Activated CD8-positive, alpha-beta memory T cell treated with anti-CD3 and anti-CD28 coated beads for 4 hours (primary cell): Measurements from ENCODE around the gene MGARP.

Source experiments
- DNase-seq, 2 donors: peaks; one replicate each; pipeline ENCODE4 v3.0.0-alpha.2; 2020; ENCODE audit warnings: low read depth in 2 of 2

The MGARP gene

DNA sequence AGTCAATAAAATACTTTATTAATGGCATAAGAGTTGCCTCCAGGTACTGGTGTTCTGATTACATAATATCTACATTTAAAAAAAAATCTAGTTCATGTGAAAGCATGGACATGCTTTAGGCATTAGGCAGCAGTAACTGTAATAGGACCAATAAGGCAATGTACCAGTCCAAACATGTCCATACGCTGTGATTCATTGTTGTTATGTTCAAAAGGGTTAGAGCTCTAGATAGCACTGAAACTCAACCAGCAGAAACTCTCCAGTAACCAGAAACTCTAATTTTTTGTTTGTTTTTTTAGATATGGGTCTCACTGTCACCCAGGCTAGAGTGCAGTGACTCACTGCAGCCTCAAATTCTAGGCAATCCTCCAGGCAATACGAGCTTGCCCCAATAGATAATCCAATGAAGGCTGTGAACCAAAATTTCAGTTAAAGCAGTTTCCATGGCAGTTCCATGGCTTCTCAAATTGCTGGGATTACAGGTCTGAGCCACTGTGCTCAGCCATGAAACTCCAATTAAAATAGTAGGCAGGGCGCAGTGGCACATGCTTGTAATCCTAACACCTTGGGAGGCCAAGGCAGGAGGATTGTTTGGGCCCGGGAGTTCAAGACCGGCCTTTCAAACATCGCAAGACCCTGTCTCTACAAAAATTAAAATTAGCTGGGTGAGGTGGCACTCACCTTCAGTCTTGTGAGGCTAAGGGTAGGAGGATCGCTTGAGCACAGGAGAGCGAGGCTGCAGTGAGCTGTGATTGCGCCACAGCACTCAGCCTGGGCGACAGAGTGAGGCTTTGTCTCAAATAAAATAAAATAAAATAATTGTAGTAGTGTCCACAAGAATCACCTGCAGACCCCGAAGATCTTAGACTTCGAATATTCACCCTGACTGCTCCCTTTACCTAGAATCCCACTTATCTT is 36.3 kb downstream of the MGARP start:
- DNase-seq = no peak

GRCh38 chr4:139242511-139243051 is 37.4 kb downstream of the MGARP start:
- no peak for DNase-seq

DNA sequence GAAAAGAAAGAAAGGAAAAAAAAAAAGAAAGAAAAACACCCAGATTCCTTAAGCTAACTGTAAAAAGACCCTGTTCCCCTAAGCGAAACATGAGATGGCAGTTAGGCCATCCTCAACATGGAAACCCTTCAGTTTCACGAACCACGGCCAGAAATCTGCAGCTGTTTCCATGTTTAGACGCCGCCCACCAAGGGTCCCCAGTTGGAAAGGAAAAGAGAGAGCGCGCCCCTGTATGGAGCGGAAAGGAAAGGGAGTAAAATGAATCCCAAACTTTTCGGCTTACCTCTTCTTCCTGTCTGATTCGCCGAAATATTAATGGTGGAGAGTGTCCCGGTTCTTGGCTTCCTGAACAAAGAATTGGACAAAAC is 38.3 kb downstream of the MGARP start:
- DNase-seq = no peak

DNA sequence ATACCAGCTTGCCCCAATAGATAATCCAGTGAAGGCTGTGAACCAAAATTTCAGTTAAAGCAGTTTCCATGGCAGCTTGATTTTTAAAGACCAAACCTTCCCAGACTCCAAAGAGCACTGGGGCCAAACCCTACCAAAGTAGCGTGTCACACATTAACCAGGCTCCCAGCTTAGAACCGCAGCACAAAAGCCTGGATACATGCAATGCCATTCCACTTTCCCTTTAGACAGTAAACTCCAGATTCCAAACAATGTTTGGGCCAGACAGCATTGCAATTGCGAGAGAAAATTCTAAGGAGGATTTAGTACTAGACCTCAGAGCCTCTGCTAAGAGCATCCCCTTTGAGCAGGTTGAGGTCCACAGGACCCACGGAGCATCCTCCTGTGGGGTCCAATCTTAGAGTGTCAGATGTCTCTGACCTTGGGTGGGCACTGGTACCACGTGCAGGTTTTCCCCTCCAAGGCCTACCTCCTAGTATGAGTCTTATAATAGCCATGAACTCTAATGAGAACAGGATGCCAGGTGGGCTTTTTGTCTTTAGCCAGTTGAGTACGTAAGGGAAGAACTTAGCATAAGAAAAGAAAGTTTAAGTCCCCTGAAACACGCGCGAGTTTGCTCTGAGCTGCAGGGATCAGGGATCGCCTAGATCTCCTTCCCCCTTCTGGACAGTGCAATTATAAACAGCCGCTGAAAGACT is 38.8 kb downstream of the MGARP start:
- no peak for DNase-seq

- no peak for DNase-seq
Measured at GRCh38 chr4:139239127-139239772, 40.8 kb downstream of the MGARP start.

DNA sequence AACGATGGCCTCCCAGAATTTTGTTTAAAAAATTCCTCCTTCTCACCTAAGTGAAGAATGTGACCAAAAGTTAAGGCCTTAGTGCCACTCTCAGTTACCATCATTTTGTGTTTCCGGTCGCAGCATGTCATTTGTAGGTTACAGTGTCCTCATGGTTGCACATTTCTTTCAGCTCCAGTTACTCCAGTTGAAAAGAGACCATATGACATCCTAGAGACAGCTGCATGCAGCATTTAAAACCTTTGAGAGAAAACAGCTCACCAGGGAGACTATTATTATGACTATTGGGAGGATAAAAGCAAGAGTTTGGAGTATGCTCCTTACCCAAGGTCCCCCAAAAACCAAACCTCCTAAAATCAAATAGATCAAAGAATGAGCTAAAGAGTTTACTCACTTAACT is 45.8 kb downstream of the MGARP start:
- DNase-seq = no peak

DNA sequence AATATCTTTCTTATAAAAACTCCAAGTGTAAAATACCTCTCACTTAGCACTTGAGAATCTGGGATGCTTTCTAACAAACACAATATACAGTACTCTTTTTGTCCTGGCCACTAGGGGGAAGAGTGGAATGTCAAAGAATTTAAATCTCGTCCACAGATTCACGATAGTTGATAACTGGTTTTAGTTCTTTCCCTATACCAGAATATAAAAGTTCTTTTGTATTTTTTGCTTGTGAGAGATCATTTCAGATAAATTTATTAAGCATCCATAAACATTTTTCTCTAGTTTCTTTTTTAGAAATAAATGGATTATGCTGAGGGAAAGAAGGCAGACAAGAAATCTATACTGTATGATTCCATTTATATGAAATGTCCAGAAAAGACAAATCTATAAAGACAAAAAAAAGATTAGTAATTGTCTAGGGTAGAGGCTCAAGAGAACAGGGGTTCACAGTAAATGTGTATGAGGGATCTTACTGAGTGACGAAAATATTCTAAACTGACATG is 50.4 kb downstream of the MGARP start:
- no peak for DNase-seq

- DNase-seq = no peak
Measured at GRCh38 chr4:139227729-139228404, 52.2 kb downstream of the MGARP start.

- no peak for DNase-seq
Measured at GRCh38 chr4:139223682-139224317, 56.2 kb downstream of the MGARP start.

DNA sequence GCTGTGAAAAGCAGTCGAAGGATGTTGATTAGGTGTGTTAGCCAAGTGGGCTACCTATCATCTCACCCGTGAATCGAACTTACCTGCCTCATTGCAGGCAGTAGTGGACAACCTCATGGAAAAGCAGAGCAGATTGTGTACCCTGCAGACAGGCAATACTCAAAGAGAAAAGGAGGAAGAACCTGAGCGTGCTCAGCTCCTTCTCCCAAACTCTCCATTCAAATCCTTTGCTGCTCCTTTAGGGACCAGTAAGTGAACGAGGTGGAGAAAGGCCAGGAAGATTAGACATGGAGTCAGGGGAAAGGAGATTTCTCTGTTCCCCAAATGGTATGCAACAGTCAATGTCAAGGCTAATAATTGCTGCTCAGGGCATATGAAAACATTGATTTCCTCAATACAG is 57.8 kb downstream of the MGARP start:
- DNase-seq = no peak

- DNase-seq = no peak
Measured at GRCh38 chr4:139221687-139222086, 58.3 kb downstream of the MGARP start.

DNA sequence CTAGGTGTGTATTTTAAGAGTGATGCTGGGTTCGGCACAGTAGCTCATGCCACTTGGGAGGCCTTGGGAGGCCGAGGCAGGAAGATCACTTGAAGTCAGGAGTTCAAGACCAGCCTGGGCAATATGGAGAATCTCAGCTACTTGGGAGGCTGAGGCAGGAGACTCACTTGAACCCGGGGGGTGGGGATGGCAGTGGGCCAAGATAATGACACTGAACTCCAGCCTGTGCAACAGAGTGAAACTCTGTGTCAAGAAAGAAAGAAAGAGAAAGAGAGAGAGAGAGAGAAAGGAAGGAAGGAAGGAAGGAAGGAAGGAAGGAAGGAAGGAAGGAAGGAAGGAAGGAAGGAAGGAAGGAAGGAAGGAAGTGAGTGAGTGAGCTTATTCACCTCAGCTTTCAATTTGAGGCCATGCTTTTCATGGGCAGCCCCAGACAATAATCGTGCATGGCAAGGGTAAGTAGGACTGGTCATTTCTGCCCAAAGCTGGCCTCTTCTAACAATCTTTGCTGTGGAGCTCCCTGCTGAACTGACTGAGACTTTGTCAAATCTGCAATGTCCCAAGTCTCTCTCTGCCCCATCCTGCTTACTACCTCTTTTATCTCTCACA is 60.5 kb downstream of the MGARP start:
- DNase-seq = no peak
